Osteoblast (primary cell): ENCODE measurements around the gene JARID2. TPM values are rescaled to one million over a fixed set of nuclear protein-coding genes. Genes with fewer than 3 reads are reported as not detected.

Experiments
- DNase-seq: peaks from one replicate; pipeline ENCODE4 v3.0.0; 2011; ENCODE audit warnings: low spot score, mixed read lengths; ENCODE audit not compliant: insufficient read length; ENCODE audit errors: missing footprints
- H2AFZ ChIP-seq: 2 replicates; pipeline ENCODE4 v1.6.0; 2011; ENCODE audit warnings: mild to moderate bottlenecking, low read length
- H3K27ac ChIP-seq: 2 replicates; pipeline ENCODE4 v1.5.1; 2011; ENCODE audit warnings: mild to moderate bottlenecking, low read depth, low read length, moderate library complexity
- H3K27me3 ChIP-seq: 2 replicates; pipeline ENCODE4 v1.6.0; 2012; ENCODE audit warnings: mild to moderate bottlenecking, control low read depth, inconsistent platforms, low read length, moderate library complexity; ENCODE audit not compliant: insufficient read depth
- H3K36me3 ChIP-seq: 2 replicates; pipeline ENCODE4 v1.5.1; 2011; ENCODE audit warnings: mild to moderate bottlenecking, low read length, control low read depth, moderate library complexity; ENCODE audit not compliant: insufficient read depth
- H3K4me1 ChIP-seq: 2 replicates; pipeline ENCODE4 v1.5.1; 2011; ENCODE audit warnings: mild to moderate bottlenecking, low read length, control low read depth, moderate library complexity; ENCODE audit not compliant: insufficient read depth
- H3K4me2 ChIP-seq: 2 replicates; pipeline ENCODE4 v1.6.0; 2011; ENCODE audit warnings: mild to moderate bottlenecking, low read length; ENCODE audit not compliant: insufficient read depth
- H3K4me3 ChIP-seq: fragments of 200-600 bp; sonication (generic); 3 replicates; pipeline ENCODE4 v1.5.1; 2012; ENCODE audit warnings: mild to moderate bottlenecking, low read length, inconsistent platforms; ENCODE audit not compliant: insufficient read depth
- H3K79me2 ChIP-seq: 2 replicates; pipeline ENCODE4 v1.6.0; 2012; ENCODE audit warnings: mild to moderate bottlenecking, low read length, control low read depth, inconsistent platforms; ENCODE audit not compliant: insufficient read depth
- H3K9me3 ChIP-seq: 2 replicates; pipeline ENCODE4 v1.5.1; 2011; ENCODE audit warnings: low read depth, low read length, control low read depth
- H4K20me1 ChIP-seq: 2 replicates; pipeline ENCODE4 v1.6.0; 2012; ENCODE audit warnings: mild to moderate bottlenecking, low read length, control low read depth; ENCODE audit not compliant: insufficient read depth
- total RNA-seq: library from RNA; depleted of rRNA; stranded (reverse); fragments of >200 nt; gene quantifications from 2 replicates; pipeline ENCODE4 v1.2.3, GENCODE V29; 2012
- TF ChIP-seq, protein P1 (sequence below): IDR thresholded peaks from 2 replicates; pipeline ENCODE4 v1.5.1; 2011; ENCODE audit warnings: mild to moderate bottlenecking, low read depth, low read length, moderate library complexity; ENCODE audit errors: extremely low read depth

The JARID2 gene
- total RNA-seq, 1 donor = 10.5 TPM

GRCh38 chr6:15465212-15465611 is 219.3 kb downstream of the JARID2 start:
- peaks cover 39% of the 10 kb centered on the region for H4K20me1 ChIP-seq
- H3K9me3 ChIP-seq = no peaks in the 10 kb centered on the region
- no peak overlapping the region for H3K27ac ChIP-seq
- no peak for DNase-seq
- H3K27me3 ChIP-seq = no peaks in the 10 kb centered on the region
- H3K36me3 ChIP-seq = peaks cover 4% of the 10 kb centered on the region
- TF ChIP-seq, protein P1, sequence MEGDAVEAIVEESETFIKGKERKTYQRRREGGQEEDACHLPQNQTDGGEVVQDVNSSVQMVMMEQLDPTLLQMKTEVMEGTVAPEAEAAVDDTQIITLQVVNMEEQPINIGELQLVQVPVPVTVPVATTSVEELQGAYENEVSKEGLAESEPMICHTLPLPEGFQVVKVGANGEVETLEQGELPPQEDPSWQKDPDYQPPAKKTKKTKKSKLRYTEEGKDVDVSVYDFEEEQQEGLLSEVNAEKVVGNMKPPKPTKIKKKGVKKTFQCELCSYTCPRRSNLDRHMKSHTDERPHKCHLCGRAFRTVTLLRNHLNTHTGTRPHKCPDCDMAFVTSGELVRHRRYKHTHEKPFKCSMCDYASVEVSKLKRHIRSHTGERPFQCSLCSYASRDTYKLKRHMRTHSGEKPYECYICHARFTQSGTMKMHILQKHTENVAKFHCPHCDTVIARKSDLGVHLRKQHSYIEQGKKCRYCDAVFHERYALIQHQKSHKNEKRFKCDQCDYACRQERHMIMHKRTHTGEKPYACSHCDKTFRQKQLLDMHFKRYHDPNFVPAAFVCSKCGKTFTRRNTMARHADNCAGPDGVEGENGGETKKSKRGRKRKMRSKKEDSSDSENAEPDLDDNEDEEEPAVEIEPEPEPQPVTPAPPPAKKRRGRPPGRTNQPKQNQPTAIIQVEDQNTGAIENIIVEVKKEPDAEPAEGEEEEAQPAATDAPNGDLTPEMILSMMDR = no peak
- peaks cover 24% of the 10 kb centered on the region for H3K79me2 ChIP-seq
- no peak overlapping the region for H3K4me3 ChIP-seq
- no peak overlapping the region for H3K4me2 ChIP-seq
- H3K4me1 ChIP-seq = peaks cover 11% of the 10 kb centered on the region
- H2AFZ ChIP-seq = no peak overlapping the region

DNA sequence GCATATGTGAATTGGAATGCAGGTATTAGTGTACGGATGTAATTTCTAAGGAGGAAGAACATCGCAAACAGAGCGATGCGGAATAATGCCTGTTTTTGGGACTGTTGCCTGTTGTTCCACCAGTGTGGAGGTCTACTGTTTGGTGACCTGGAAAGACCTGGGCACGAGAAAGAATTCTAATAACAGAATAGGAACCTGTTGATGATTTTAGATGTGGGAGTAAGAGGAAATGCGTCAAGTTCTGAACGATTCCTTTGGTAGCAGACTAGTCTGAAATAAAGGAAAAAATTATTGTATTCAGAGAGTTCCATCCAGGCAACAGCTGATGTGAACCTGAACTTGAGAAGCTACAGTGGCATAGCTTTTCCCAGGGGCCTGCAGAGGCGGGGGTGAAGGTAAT is 224.9 kb downstream of the JARID2 start:
- TF ChIP-seq, protein P1 = no peak
- Histone ChIP-seq H3K4me2 (no peak overlapping the region), H3K4me3 (no peak overlapping the region), H3K79me2 (peaks cover 15% of the 10 kb centered on the region), H3K27ac (no peak overlapping the region), H3K36me3 (peaks cover 4% of the 10 kb centered on the region), H3K27me3 (no peaks in the 10 kb centered on the region), H4K20me1 (peaks cover 2% of the 10 kb centered on the region), H3K4me1 (peaks cover 20% of the 10 kb centered on the region), H3K9me3 (no peaks in the 10 kb centered on the region), H2AFZ (no peak overlapping the region)
- no peak for DNase-seq

GRCh38 chr6:15472621-15473020 is 226.8 kb downstream of the JARID2 start:
- no peak overlapping the region for H3K4me3 ChIP-seq
- peaks cover 4% of the 10 kb centered on the region for H3K36me3 ChIP-seq
- peaks cover 7% of the 10 kb centered on the region for H3K79me2 ChIP-seq
- peaks cover 34% of the 10 kb centered on the region for H3K4me1 ChIP-seq
- no peak overlapping the region for H3K4me2 ChIP-seq
- H3K27me3 ChIP-seq = no peaks in the 10 kb centered on the region
- H2AFZ ChIP-seq = no peak overlapping the region
- peaks cover 2% of the 10 kb centered on the region for H4K20me1 ChIP-seq
- no peak for DNase-seq
- TF ChIP-seq, protein P1 = no peak
- H3K27ac ChIP-seq = peak overlapping the region; percentile 86
- no peaks in the 10 kb centered on the region for H3K9me3 ChIP-seq

DNA sequence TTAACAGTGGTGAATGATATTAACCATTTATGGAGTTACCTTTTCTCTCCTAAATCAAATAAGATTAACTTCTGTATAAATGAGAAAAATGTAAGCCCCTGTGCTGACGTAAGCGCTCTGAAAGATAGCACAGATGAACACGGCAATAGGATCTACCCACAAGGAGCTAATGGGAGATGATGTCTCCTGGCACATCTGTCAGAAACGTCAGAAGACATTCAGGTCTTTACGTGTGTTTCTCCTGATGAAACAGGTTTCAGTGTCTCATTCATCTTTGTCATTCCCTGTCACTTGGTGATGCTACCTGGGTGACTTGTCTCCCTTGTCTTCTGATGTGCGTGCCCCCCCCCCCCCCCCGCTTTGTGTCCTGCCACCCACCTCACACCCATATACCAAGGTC is 227.3 kb downstream of the JARID2 start:
- Histone ChIP-seq H3K4me2 (peak overlapping the region; percentile 66), H3K36me3 (peaks cover 4% of the 10 kb centered on the region), H3K79me2 (peaks cover 7% of the 10 kb centered on the region), H3K9me3 (no peaks in the 10 kb centered on the region), H4K20me1 (peaks cover 2% of the 10 kb centered on the region), H3K4me1 (peaks cover 37% of the 10 kb centered on the region), H3K27me3 (no peaks in the 10 kb centered on the region), H2AFZ (no peak overlapping the region), H3K27ac (peak overlapping the region; percentile 86), H3K4me3 (no peak overlapping the region)
- DNase-seq = no peak
- TF ChIP-seq, protein P1 = no peak
